ENCODE results near the gene LUZP2. TPM values are rescaled to one million over a fixed set of nuclear protein-coding genes. Genes with fewer than 3 reads are reported as not detected.
"Not testable (repeated sequence)": the region's sequence is repeated elsewhere in the genome, so short reads cannot be mapped to it uniquely, and the experiment has no call there.

The LUZP2 gene
- polyA plus RNA-seq, 1 donor: 2.8 TPM

- Histone ChIP-seq H3K27me3 (ENCODE audit: control insufficient read depth, insufficient read depth, low read length) (no peaks in the 10 kb centered on the region), H3K4me1 (ENCODE audit: control insufficient read depth, insufficient read depth, low read length) (no peaks in the 10 kb centered on the region), H3K4me3 (ENCODE audit: low read length) (no peak overlapping the region), H3K27ac (ENCODE audit: low read length) (no peak overlapping the region), H3K36me3 (ENCODE audit: control insufficient read depth, insufficient read depth, low read length) (no peaks in the 10 kb centered on the region), H3K9me3 (ENCODE audit: control insufficient read depth, low read depth, low read length) (peaks cover 5% of the 10 kb centered on the region)
- no CpG with 5 or more reads among the region's 1 CpG for WGBS (ENCODE audit: insufficient coverage, low lambda C conversion rate)
- DNase-seq: no peak
Measured at GRCh38 chr11:24934733-24935439, 438.0 kb downstream of the LUZP2 start.

GRCh38 chr11:24944891-24945290 lies 448.0 kb downstream of the LUZP2 start:
- Histone ChIP-seq H3K4me1 (ENCODE audit: control insufficient read depth, insufficient read depth, low read length) (no peaks in the 10 kb centered on the region), H3K9me3 (ENCODE audit: control insufficient read depth, low read depth, low read length) (no peaks in the 10 kb centered on the region), H3K4me3 (ENCODE audit: low read length) (no peak overlapping the region), H3K36me3 (ENCODE audit: control insufficient read depth, insufficient read depth, low read length) (no peaks in the 10 kb centered on the region), H3K27me3 (ENCODE audit: control insufficient read depth, insufficient read depth, low read length) (no peaks in the 10 kb centered on the region), H3K27ac (ENCODE audit: low read length) (no peak overlapping the region)
- 90% methylated on average over 2 of the region's 3 CpGs for WGBS (ENCODE audit: insufficient coverage, low lambda C conversion rate)
- DNase-seq: no peak

GRCh38 chr11:24949406-24949805 lies 452.6 kb downstream of the LUZP2 start:
- Histone ChIP-seq H3K4me1 (ENCODE audit: control insufficient read depth, insufficient read depth, low read length) (no peaks in the 10 kb centered on the region), H3K9me3 (ENCODE audit: control insufficient read depth, low read depth, low read length) (no peaks in the 10 kb centered on the region), H3K27me3 (ENCODE audit: control insufficient read depth, insufficient read depth, low read length) (no peaks in the 10 kb centered on the region), H3K27ac (ENCODE audit: low read length) (no peak overlapping the region), H3K4me3 (ENCODE audit: low read length) (no peak overlapping the region), H3K36me3 (ENCODE audit: control insufficient read depth, insufficient read depth, low read length) (no peaks in the 10 kb centered on the region)
- WGBS (ENCODE audit: insufficient coverage, low lambda C conversion rate): no CpG with 5 or more reads among the region's 5 CpGs
- DNase-seq: no peak

- Histone ChIP-seq H3K4me1 (ENCODE audit: control insufficient read depth, insufficient read depth, low read length) (no peaks in the 10 kb centered on the region), H3K36me3 (ENCODE audit: control insufficient read depth, insufficient read depth, low read length) (no peaks in the 10 kb centered on the region), H3K27ac (ENCODE audit: low read length) (no peak overlapping the region), H3K4me3 (ENCODE audit: low read length) (no peak overlapping the region), H3K27me3 (ENCODE audit: control insufficient read depth, insufficient read depth, low read length) (no peaks in the 10 kb centered on the region), H3K9me3 (ENCODE audit: control insufficient read depth, low read depth, low read length) (no peaks in the 10 kb centered on the region)
- WGBS (ENCODE audit: insufficient coverage, low lambda C conversion rate): no CpG with 5 or more reads among the region's 2 CpGs
- no peak for DNase-seq
Measured at GRCh38 chr11:24963852-24964251, 467.0 kb downstream of the LUZP2 start.

- no peaks in the 10 kb centered on the region for H3K9me3 ChIP-seq (ENCODE audit: control insufficient read depth, low read depth, low read length)
- DNase-seq: no peak
- no peak overlapping the region for H3K27ac ChIP-seq (ENCODE audit: low read length)
- no peak overlapping the region for H3K4me3 ChIP-seq (ENCODE audit: low read length)
- no peaks in the 10 kb centered on the region for H3K36me3 ChIP-seq (ENCODE audit: control insufficient read depth, insufficient read depth, low read length)
- H3K4me1 ChIP-seq (ENCODE audit: control insufficient read depth, insufficient read depth, low read length): no peaks in the 10 kb centered on the region
- no peaks in the 10 kb centered on the region for H3K27me3 ChIP-seq (ENCODE audit: control insufficient read depth, insufficient read depth, low read length)
Measured at GRCh38 chr11:24965748-24966147, 468.9 kb downstream of the LUZP2 start.

GRCh38 chr11:24993903-24994302 lies 497.1 kb downstream of the LUZP2 start:
- not testable (repeated sequence) for H3K27ac ChIP-seq (ENCODE audit: low read length); H3K36me3 ChIP-seq (ENCODE audit: control insufficient read depth, insufficient read depth, low read length); H3K4me3 ChIP-seq (ENCODE audit: low read length); DNase-seq; H3K4me1 ChIP-seq (ENCODE audit: control insufficient read depth, insufficient read depth, low read length); H3K9me3 ChIP-seq (ENCODE audit: control insufficient read depth, low read depth, low read length); H3K27me3 ChIP-seq (ENCODE audit: control insufficient read depth, insufficient read depth, low read length)
- 100% methylated on average over 2 of the region's 7 CpGs for WGBS (ENCODE audit: insufficient coverage, low lambda C conversion rate)

GRCh38 chr11:24999929-25000328 lies 503.1 kb downstream of the LUZP2 start:
- WGBS (ENCODE audit: insufficient coverage, low lambda C conversion rate): no CpG with 5 or more reads among the region's 5 CpGs
- H3K36me3 ChIP-seq (ENCODE audit: control insufficient read depth, insufficient read depth, low read length): not testable (repeated sequence)

GRCh38 chr11:25037431-25037830 lies 540.6 kb downstream of the LUZP2 start:
- H3K36me3 ChIP-seq (ENCODE audit: control insufficient read depth, insufficient read depth, low read length): no peaks in the 10 kb centered on the region
- no peak overlapping the region for H3K4me3 ChIP-seq (ENCODE audit: low read length)
- no peak overlapping the region for H3K27ac ChIP-seq (ENCODE audit: low read length)
- H3K27me3 ChIP-seq (ENCODE audit: control insufficient read depth, insufficient read depth, low read length): no peaks in the 10 kb centered on the region
- no CpG with 5 or more reads among the region's 1 CpG for WGBS (ENCODE audit: insufficient coverage, low lambda C conversion rate)
- H3K4me1 ChIP-seq (ENCODE audit: control insufficient read depth, insufficient read depth, low read length): no peaks in the 10 kb centered on the region
- no peak for DNase-seq
- no peaks in the 10 kb centered on the region for H3K9me3 ChIP-seq (ENCODE audit: control insufficient read depth, low read depth, low read length)

More at GRCh38 chr11:24999929-25000328, 503.1 kb downstream of the LUZP2 start:
- DNase-seq; H3K9me3 ChIP-seq (ENCODE audit: control insufficient read depth, low read depth, low read length); H3K4me3 ChIP-seq (ENCODE audit: low read length); H3K4me1 ChIP-seq (ENCODE audit: control insufficient read depth, insufficient read depth, low read length); H3K27ac ChIP-seq (ENCODE audit: low read length); H3K27me3 ChIP-seq (ENCODE audit: control insufficient read depth, insufficient read depth, low read length): not testable (repeated sequence)

GRCh38 chr11:25038131-25038530 lies 541.3 kb downstream of the LUZP2 start:
- no peak overlapping the region for H3K4me3 ChIP-seq (ENCODE audit: low read length)

GRCh38 chr11:25039165-25039564 lies 542.3 kb downstream of the LUZP2 start:
- no peaks in the 10 kb centered on the region for H3K27me3 ChIP-seq (ENCODE audit: control insufficient read depth, insufficient read depth, low read length)
- no peaks in the 10 kb centered on the region for H3K36me3 ChIP-seq (ENCODE audit: control insufficient read depth, insufficient read depth, low read length)
- H3K27ac ChIP-seq (ENCODE audit: low read length): no peak overlapping the region
- no peaks in the 10 kb centered on the region for H3K4me1 ChIP-seq (ENCODE audit: control insufficient read depth, insufficient read depth, low read length)
- DNase-seq: no peak
- H3K9me3 ChIP-seq (ENCODE audit: control insufficient read depth, low read depth, low read length): no peaks in the 10 kb centered on the region
- no peak overlapping the region for H3K4me3 ChIP-seq (ENCODE audit: low read length)
- WGBS (ENCODE audit: insufficient coverage, low lambda C conversion rate): no CpG with 5 or more reads among the region's 2 CpGs

More at GRCh38 chr11:25038131-25038530, 541.3 kb downstream of the LUZP2 start:
- DNase-seq: no peak
- Histone ChIP-seq H3K4me1 (ENCODE audit: control insufficient read depth, insufficient read depth, low read length) (no peaks in the 10 kb centered on the region), H3K27ac (ENCODE audit: low read length) (no peak overlapping the region), H3K27me3 (ENCODE audit: control insufficient read depth, insufficient read depth, low read length) (no peaks in the 10 kb centered on the region), H3K9me3 (ENCODE audit: control insufficient read depth, low read depth, low read length) (no peaks in the 10 kb centered on the region), H3K36me3 (ENCODE audit: control insufficient read depth, insufficient read depth, low read length) (no peaks in the 10 kb centered on the region)

GRCh38 chr11:25048632-25049031 lies 551.8 kb downstream of the LUZP2 start:
- WGBS (ENCODE audit: insufficient coverage, low lambda C conversion rate): 100% methylated on average over 1 of the region's 1 CpG
- Histone ChIP-seq H3K4me3 (ENCODE audit: low read length) (no peak overlapping the region), H3K4me1 (ENCODE audit: control insufficient read depth, insufficient read depth, low read length) (no peaks in the 10 kb centered on the region)

More at GRCh38 chr11:25048632-25049031, 551.8 kb downstream of the LUZP2 start:
- Histone ChIP-seq H3K27me3 (ENCODE audit: control insufficient read depth, insufficient read depth, low read length) (no peaks in the 10 kb centered on the region), H3K36me3 (ENCODE audit: control insufficient read depth, insufficient read depth, low read length) (no peaks in the 10 kb centered on the region), H3K27ac (ENCODE audit: low read length) (no peak overlapping the region), H3K9me3 (ENCODE audit: control insufficient read depth, low read depth, low read length) (no peaks in the 10 kb centered on the region)
- no peak for DNase-seq
